GM19240 (cell line): ENCODE results near the gene SCN4B.

ENCODE experiments used
- DNase-seq: peaks from one replicate; pipeline ENCODE4 v3.0.0; 2011; ENCODE audit warnings: low spot score; ENCODE audit not compliant: insufficient read length

The SCN4B gene

DNA sequence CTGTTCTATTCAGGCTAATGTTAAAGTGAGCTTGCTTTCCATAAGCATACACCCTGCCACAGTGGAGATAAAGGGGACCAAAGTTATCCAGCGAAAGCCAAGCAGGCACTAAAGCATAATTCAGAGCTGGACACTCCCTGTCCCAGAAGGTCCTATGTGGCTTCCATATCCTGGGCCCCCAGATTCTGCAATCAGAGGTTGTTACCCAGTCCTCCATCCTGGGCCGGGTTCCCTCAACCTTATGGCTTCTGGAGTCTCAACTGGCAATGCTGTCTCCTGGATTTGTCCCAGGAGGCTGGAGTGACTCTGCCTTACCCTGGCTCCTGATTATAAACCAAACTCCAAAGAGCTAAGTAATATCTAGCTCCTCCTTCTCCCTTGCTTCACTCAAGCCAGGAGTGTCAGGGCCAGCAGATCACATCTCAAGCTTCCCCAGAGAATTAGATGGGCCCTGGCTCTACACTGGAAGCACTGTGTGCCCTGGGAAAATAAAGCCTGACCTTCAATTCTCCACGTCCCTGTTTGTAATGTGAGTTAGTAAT, 51.9 kb downstream of the SCN4B start:
- DNase-seq = no peak

DNA sequence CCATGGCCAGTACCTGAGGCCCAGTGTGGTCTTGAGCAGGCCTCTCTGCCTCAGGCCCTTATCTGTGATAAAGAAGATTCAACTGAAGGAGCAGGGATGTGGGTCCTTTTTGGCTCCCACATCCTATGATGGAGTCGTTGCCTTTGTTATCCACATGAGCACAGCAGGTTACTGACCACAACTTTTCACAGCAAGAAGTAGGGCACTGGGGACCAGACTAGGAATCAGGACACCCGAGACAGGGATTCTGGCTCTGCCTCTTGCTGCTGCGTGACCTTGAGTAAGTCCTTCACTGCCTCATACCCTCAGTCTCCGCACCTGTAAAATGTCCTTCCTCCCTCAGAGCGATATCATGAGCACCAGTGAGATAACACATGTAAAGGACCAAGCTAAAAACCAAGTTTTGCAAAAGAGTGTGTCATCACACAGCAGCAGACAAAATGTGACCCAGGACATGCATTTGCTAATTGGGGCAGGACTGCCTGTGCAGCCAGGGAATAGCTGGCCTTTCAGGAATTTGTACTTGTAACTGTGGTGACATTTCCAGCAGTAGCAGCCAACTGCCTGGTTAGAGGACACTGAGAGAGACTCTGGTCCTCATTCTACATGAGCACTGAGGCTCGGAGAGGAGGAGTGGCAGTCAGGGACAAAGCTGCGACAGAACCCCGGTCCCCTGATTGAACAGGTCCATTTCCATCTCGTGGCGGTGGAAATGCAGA, 52.6 kb downstream of the SCN4B start:
- DNase-seq = no peak

DNA sequence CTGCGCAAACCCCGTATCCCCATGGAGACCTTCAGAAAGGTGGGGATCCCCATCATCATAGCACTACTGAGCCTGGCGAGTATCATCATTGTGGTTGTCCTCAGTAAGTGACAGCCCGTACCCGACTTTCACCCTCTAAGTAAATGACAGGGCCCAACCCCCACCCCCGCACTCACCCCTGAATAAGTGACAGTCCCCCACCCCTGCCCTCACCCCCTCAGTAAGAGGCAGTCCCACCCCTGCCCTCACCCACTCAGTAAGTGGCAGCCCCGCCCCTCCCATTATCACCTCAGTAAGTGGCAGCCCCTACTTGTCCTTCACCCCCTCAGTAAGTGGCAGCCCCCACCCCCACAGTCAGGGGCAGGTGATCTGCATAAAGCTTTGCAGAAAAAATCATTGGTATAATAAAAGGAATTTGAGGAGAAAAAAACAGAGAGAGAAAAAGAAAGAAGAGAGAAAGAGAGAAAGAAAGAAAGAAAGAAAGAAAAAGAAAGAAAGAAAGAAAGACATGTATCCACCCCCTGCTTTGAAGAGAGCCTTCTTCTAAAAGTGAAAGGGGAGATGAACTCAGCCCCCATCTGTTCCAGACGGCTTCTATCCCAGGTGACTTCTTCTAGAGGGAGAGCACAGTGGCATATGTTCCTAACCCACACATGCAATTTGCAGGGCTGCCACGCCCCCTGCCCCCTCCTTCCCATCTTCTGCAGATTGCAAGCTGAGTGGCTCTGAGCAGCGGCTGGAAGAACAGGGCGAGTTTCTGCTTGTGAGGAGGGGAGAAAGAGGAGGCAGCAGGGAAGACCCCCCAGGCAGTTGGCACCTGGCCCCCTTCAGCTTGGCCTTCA, 53.4 kb downstream of the SCN4B start:
- DNase-seq = no peak

DNA sequence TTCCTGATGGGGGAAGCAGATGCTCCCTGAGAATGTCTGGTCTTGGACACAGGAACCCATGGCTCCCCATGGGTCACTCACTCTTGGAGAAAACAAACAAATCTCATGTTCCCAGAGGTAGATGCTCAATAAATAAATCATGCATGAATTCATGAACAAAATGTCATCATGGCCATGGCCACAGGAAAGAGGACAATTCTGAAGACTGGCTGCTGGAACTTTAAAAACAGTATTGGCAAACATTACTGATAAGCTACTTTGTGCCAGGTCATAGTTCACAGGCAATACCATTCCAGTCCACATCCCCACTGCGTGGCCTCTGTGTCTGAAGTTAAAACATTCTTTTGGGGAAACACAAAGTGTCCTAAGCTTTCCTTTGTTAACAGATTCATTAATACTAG, 56.7 kb downstream of the SCN4B start:
- no peak for DNase-seq

DNA sequence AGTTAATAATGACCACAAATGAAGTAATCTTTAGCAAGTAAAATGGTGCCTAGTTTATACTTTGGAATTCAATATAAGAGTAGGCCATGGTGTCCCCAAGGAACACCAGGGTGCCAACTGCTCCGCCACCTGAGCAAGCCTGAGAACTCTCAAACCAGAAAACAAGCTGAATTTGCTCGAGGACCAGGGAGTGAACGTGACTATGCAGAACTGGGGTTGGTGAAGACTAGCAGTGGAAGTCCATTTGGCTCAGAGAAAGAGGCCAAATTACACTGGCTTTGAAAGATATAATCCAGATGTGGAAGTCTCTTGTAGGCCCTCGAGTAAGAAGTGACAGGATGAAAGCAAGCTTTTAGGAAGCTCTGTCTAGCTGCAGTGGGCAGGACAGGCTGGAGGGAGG, 57.1 kb downstream of the SCN4B start:
- DNase-seq = no peak

DNA sequence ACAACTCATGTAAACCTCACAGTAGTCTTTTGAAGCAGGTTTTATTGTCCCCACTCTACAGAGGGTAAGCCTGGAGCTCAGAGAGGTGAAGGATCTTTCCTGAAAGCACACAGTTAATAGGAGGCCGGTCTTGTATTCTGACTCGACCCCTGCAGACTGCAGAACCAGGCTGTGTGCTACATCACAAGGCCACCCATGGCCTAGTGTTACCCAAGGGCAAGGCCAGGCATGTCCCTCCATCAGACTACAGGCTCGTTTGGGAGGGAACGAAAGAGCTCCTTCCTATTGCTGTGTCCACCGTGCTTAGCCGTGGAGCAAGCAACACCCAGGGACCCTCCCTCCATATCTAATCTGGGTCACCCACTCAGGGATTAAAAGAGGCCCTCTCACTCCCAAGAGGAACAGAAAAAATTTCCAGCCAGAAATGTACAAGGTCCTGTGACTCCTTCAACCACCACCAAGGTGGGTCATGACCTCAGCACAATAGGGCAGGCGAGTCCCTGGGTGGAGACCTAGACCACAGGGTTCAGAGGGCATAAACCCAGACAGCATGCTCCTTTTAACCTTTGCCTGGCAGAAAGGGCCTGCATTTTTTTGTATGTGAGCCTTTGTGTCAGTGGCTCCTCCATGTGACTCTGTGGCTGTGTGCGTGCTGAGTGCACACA, 59.6 kb downstream of the SCN4B start:
- no peak for DNase-seq

DNA sequence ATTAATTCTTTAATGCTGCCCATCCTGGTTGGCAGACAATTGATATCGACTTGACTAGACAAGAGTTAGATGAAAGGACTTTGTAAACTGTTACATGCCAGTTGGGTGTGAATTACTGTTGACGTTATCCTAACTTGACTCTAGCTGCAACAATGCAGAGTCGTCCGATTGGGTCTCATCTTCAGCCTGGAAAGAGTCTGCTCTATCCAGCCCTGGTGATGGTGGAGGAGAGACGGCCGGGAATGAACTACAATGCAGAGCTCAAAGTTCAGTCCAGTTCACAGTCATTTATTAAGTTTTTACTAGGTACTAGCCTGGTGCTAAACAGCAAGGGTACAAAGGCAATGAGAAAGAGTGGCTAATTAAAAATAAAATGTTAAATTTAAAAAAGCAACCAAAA, 60.9 kb downstream of the SCN4B start:
- DNase-seq = no peak

DNA sequence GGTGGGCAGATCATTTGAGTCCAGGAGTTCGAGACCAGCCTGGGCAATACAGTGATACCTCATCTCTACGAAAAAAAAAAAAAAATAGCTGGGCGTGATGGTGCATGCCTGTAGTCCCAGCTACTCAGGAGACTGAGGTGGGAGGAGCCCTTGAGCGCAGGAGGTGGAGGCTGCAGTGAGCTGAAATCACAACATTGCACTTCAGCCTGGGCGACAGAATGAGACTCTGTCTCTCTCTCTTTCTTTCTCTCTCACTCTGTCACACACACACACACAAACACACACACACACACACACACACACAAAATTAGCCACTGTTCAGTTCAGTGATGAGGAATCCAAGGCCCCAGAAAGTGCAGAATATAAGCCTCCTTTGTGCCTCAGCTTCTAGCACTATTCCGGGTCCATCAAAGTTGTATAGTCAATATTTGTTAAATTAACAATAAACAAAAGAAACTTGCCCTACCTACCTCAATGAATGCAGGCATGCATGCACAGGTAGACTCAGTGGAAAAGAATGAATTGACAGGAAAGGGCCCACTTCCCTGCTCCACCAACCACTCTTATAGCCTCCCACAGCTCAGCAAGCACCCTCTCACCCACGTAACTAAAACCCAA, 62.0 kb downstream of the SCN4B start:
- DNase-seq = no peak

DNA sequence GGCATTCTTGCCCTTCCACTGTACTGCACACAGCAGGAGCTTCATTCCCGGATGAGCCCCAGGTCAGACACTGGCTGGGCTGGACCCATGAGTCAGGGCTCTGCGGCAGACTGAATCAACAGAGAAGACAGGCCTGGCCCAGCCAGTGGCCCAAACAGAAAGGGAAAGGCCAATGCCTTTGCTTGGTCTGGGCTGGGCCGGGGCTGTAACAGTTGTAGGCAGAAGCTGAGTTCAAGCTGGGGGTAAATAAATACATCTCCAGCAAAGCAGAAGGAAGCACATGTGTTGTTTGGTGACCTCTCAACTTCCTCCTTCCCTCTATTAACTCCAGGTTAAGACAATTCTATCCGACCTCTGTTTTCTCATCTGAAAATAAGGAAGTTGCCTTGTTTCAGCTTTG, 64.1 kb downstream of the SCN4B start:
- DNase-seq = no peak

DNA sequence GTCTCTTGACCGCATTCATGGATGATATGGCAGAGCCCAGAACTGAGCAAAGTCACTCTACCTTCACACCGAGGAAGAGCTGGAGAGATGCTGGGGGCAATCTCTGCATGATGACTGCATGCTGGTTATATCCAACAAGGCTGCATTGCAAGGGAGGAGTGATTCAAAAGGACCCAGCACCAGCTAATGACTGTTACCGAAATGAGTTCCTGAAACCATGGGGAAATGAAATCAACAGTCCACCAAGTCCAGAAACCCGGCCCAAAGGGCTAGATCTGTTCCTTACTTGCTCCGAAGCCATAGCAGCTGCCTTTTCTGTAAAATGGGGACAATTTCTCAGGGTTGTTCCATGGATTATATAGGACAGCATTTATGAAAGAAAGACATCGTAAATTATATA, 64.7 kb downstream of the SCN4B start:
- no peak for DNase-seq

DNA sequence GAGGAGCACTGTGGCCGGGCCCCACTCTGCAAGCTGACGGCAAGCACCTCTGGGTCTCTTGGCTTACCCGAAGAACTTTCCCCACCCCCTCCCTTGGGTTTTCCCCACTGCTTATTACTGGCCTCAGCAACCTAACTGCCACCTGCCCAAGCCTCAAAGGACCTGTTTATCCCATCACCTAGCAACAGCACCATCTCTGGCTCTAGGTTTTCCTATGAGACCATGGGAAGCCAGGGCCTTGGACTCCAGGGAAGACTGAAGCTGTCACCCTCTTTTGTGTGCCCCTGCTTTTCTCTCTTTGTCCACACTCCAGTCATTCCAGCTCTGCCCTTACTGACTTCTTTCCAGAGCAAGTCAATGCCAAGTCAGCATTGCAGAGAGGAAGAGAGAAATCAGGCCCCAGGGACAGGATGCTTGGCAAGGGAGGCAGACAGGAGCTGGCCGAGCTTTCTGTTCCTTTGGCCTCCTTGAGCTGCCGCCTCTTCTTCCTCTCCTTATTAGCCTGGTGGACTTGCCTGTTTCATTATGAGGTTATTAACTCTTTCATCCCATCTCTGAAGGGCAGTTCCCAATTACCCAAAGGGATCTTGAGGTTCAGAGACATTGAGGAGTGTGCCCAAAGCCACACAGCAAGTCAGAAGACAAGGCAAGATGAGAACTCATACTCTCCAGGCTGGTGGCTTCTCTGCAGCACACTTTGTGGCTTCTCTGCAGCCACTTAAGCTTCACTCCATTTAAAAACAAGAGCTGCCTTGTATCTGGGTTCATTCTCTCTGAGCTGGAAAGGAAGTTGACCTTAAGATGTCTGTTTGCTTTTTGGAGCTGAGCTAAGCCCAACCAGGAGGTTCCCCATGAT, 65.5 kb downstream of the SCN4B start, which contains the start of gene SMIM35:
SMIM35 (minus strand) TSS at position 51 of the 856 bp plus-strand sequence. CDS start 206 bp downstream, outside the sequence.
- DNase-seq = no peak

DNA sequence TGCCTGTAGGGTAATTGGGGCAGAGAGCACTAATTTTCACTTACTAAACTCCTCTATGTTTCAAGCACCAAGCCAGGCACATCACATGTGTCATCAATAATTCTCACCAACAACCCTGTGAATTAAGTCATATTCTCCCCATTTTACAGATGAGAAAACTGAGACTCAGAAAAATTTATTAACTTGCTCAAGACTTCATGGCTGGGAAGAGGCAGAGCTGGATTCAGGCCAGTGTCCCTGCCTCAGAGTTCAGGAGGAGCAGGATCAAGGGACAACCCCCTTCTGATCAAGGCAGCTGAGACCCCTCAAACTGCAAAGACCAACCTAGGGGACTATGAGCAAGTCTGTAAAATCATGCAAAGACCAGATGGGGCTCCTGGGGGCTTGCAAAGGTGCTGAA, 68.0 kb downstream of the SCN4B start:
- no peak for DNase-seq

DNA sequence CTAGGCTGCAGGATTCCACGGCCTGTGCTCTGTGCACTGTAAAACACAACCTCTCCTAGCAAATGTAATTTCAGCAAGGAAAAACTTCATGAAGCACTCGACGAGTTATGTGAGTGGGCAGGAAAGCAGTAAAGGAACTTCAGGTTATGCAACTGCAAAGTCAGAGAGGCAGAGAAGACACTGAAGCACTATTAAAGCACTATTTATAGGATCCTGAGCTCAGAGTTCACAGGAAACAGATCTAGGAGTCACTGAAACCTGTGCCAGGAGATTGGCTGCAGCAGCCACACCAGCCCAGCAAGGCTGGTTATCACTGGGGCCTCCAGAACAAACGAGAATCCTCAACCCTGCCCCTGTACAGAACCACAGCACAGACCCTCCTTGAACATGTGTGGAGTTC, 68.4 kb downstream of the SCN4B start:
- no peak for DNase-seq
